ENCODE measurements around the gene LRMDA.
A peak's percentile ranks its signal among the peaks of the same experiment; 100 is the strongest.

GRCh38 chr10:76311752-76312636 lies 880.6 kb downstream of the LRMDA start:
- no peak for TF ChIP-seq EZH2 (IDR thresholded peaks at IDR 0.05; ENCODE audit: low read length)
- peak; percentile 63 to 92 (median 76) for TF ChIP-seq CTCF (optimal IDR thresholded peaks at IDR 0.05 in 1 of 3, IDR thresholded peaks at IDR 0.05 in 1 of 3, conservative IDR thresholded peaks at IDR 0.05 in 1 of 3; ENCODE audit: extremely low read depth in 1 of 3, insufficient read depth in 2 of 3, low read length in 3 of 3)

Data from keratinocyte (primary cell).